DOHH2 (cell line): Measurements from ENCODE around the gene PDC.

ENCODE experiments used
- EZH2phosphoT487 ChIP-seq: fragments of 200-600 bp; sonication (generic); IDR thresholded peaks from 2 replicates; pipeline ENCODE4 v1.6.1; 2017; ENCODE audit warnings: borderline replicate concordance, mild to moderate bottlenecking, antibody characterized with exemption, low read length, moderate library complexity, mixed read lengths
- TF ChIP-seq, protein P1 (sequence below): fragments of 200-600 bp; sonication (generic); IDR thresholded peaks from one replicate; pipeline ENCODE4 v1.5.1; 2014; ENCODE audit warnings: antibody characterized with exemption, mild to moderate bottlenecking, low read depth, low read length; ENCODE audit not compliant: poor library complexity, severe bottlenecking

DNA sequence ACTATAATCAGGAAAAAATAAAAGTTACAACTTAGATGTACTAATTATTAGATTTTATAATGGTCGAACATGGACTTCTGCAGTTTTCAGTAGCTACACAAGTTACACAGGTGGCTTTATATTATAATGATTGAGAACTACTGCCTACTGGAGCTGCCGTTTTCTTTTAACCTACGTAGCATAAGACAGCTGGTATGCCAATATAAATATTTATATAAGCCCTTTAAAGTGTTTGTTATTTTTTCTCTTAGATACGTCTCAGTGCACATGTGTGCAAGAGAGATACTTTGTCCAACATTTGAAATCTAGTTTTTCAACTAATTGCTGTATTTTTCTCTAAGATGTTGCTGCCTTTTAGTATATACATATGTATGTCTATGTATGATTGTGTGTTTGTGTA is 42.4 kb downstream of the PDC start:
- TF ChIP-seq, protein P1, sequence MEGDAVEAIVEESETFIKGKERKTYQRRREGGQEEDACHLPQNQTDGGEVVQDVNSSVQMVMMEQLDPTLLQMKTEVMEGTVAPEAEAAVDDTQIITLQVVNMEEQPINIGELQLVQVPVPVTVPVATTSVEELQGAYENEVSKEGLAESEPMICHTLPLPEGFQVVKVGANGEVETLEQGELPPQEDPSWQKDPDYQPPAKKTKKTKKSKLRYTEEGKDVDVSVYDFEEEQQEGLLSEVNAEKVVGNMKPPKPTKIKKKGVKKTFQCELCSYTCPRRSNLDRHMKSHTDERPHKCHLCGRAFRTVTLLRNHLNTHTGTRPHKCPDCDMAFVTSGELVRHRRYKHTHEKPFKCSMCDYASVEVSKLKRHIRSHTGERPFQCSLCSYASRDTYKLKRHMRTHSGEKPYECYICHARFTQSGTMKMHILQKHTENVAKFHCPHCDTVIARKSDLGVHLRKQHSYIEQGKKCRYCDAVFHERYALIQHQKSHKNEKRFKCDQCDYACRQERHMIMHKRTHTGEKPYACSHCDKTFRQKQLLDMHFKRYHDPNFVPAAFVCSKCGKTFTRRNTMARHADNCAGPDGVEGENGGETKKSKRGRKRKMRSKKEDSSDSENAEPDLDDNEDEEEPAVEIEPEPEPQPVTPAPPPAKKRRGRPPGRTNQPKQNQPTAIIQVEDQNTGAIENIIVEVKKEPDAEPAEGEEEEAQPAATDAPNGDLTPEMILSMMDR = no peak
- TF ChIP-seq EZH2phosphoT487 = no peak
